HG02870 (cell line): ENCODE results near the gene EGFR.

ENCODE experiments used
- ATAC-seq: cut with Tn5 transposase; IDR thresholded peaks from one replicate; pipeline ENCODE4 v1.9.1; 2021; ENCODE audit warnings: mild to moderate bottlenecking, moderate library complexity; ENCODE audit not compliant: unreplicated experiment

The EGFR gene

DNA sequence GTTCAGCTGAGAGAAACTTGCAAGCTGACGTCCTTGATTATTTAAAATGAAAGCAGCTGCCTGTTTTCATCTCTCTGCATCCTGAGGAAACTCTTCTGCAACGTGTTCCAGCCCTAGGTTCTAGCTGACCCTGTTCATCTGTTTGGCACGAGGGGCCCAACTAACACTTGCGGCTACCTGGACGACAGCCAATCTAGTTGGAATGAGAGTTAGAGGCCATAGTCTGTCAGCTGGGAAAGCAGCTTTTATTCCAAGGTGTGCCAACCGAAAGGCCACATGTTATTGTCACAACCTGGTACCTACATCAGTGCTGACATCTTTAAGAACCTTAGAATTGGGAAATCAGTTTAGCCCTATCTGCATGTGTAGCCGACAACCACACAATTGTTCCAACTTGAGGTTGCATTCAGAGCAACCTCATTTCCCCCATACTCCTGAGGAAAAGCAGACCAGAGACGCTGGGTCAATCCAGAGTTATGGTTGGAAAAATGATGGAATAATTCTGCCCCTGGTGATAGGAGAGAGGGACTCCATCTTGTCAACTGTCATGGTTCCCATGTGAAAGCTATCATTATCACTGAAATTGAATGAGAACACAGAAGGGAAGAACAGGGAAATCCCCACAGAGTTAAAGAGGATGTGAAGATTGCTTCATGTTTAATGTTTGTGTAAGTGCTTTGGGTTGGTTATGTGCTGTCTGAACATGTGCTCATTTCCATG, 121.6 kb downstream of the EGFR start:
- peak; percentile 100 for ATAC-seq

GRCh38 chr7:55140941-55141278, 122.1 kb downstream of the EGFR start:
- no peak for ATAC-seq

DNA sequence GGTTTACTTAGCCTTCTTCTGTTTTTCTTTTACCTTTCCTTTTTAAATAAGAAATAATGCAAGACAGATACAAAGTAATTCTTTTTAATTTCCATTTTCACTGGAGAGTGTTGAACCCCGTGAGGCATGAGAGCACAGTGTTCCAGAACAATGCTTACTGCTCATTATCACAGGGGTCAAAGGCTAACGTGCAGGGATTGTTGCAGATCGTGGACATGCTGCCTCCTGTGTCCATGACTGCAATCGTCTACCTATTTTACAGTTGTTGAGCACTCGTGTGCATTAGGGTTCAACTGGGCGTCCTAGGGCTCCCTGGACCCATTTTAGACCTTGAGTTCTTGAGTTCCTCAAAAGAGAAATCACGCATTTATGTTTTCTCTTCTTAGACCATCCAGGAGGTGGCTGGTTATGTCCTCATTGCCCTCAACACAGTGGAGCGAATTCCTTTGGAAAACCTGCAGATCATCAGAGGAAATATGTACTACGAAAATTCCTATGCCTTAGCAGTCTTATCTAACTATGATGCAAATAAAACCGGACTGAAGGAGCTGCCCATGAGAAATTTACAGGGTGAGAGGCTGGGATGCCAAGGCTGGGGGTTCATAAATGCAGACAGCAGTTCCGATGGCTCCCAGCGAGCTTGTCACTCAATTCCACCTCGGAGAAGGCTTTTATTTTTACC, 124.2 kb downstream of the EGFR start:
- ATAC-seq: no peak

- no peak for ATAC-seq
Observed at GRCh38 chr7:55144333-55145317, 125.8 kb downstream of the EGFR start.

DNA sequence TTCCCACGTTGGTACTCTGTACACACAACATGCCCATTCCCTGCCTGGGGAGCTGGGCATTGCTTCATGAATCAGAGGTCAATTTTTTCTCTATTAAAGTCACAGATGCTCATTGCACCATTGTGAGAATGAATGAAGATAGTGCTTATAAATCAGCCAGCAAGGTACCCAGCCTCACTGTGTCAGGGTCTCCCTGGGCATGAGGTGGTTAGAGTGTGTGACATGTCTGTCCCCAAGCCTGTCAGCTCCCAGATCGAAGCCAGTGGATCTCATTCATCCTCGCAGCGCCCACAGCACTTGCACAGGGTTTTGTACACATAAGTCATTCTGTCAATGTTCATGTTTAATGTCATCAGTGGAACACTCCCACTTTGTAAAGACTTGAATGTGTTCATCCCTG, 126.8 kb downstream of the EGFR start:
- no peak for ATAC-seq

DNA sequence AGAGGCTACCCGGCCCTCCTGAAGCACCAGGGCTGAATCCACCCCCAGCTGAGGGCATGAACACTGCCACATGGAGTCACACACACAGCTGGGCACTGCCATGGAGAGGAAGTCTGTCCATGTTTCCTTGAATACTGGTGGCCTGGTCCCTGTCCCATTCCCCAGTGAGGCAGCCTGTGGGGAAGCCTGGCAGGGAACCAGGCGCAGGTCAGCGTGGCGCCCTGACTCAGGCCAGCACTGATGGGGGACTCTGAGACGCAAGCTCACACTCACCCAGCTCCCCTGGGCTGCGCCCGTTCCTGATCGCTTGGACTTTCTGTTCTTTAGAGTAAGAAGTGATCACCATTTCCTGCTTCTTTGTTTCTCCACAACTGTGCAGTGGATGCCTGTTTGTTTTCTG, 128.3 kb downstream of the EGFR start:
- ATAC-seq: no peak

- ATAC-seq: no peak
Observed at GRCh38 chr7:55147736-55148135, 128.9 kb downstream of the EGFR start.

- no peak for ATAC-seq
Observed at GRCh38 chr7:55148571-55148970, 129.8 kb downstream of the EGFR start.

GRCh38 chr7:55149001-55149400, 130.2 kb downstream of the EGFR start:
- no peak for ATAC-seq

- ATAC-seq: no peak
Observed at GRCh38 chr7:55150166-55150565, 131.3 kb downstream of the EGFR start.

- ATAC-seq: no peak
Observed at GRCh38 chr7:55150709-55151451, 132.1 kb downstream of the EGFR start.

- ATAC-seq: no peak
Observed at GRCh38 chr7:55152516-55152915, 133.7 kb downstream of the EGFR start.

DNA sequence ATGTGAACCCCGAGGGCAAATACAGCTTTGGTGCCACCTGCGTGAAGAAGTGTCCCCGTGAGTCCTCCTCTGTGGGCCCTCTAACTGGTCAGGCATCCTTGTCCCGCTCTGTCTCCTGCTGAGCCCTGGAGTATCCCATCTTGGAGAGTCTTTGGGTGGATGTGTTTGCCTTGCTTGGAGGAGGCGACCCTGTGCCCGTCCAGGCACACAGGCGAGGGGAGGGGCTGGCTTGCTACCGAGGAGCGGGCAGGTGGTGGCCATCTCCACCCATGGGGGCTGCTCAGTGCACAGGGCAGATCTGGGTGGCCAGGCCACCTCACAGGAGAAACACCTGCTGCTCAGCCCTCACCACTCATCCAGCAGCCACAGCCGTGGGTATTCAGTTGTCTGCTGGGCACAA, 135.3 kb downstream of the EGFR start:
- no peak for ATAC-seq

DNA sequence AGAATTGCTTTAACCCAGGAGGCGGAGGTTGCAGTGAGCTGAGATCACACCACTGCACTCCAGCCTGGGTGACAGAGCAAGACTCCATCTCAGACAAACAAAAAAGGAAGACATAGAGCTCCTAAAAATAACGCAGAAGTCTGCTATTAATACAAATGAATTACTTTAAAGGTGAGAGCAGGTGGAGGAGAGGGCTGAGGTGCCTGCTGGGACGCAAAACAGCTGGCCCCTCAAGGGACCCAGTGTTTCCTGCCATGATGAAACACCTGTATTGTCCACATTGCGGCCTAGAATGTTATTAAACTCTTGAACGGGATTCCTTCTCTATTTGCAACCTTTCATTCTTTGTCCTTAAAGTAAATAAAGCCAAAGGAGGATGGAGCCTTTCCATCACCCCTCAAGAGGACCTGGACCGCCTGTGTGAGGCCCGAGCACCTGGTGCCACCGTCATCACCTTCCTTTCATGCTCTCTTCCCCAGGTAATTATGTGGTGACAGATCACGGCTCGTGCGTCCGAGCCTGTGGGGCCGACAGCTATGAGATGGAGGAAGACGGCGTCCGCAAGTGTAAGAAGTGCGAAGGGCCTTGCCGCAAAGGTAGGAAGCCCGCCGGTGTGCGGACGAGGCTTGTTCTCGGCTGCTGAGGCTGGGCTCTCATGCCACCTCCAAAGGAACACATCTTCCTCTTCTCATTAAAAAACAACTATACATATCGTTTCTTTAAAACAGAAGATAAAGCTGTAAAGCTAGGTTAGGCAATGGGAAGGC, 136.7 kb downstream of the EGFR start:
- no peak for ATAC-seq

GRCh38 chr7:55156919-55157763, 138.3 kb downstream of the EGFR start:
- no peak for ATAC-seq

GRCh38 chr7:55157764-55158105, 138.9 kb downstream of the EGFR start:
- ATAC-seq: no peak

DNA sequence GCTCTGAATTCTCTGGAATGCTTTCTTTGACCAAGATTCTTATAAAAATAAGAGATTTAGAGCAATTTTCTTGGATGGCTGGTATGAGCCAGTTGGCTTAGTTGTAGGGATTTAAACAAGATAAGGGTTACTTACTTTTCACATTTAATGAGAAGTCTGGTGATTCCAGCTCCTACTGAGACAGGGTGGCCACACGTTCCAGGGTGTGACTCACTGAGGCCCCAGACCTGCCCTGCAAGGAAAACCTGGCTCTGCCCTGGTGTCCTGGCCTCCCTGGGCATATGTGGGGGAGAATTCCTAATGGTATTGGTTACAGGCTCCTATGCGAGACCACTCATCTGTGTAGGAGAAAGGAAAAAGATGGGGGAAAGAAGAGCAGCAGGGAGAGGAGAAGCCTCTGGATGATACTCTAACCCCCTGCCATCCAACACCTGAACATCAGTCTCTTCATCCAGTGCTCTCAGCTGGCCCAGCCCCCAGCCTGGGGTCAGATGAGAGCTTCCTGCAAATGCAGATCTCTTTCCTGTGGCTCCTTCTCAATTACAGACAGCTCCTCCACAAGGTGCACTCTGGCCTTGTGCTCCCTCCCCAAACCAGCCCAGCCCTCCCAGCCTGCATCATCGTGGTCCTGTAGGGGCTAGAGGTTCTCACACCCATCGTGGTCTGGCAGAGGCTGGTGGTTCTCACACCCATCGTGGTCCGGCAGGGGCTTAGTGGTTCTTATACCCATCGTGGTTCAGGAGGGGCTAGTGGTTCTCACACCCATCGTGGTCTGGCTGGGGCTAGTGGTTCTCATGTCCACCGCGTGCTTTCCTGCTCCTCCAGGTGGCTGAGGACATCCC, 139.9 kb downstream of the EGFR start:
- no peak for ATAC-seq

DNA sequence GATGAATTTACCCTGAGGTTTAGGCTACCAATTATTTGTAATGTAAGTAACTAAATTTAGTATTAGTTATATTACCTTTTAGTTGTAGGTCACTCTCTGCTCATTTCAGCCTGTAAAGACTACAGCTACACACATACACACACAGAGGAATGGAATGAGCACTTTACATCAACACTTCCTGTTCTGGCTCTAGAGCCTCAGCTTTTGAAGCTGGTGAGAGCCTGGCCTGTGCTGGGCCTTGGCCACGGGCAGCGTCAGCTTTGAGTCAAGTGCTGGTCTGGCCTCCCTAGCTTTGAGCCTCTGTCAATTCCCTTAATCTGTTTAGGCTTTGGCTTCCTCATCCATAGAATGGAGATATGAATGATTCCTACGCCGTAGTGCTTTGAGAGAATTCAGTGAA, 141.7 kb downstream of the EGFR start:
- ATAC-seq: no peak
